ENCODE data around the gene PHOX2A. TPM values are rescaled to one million over a fixed set of nuclear protein-coding genes. Genes with fewer than 3 reads are reported as not detected.

The PHOX2A gene
- total RNA-seq, 1 donor from 2014 or later, result not detected

DNA sequence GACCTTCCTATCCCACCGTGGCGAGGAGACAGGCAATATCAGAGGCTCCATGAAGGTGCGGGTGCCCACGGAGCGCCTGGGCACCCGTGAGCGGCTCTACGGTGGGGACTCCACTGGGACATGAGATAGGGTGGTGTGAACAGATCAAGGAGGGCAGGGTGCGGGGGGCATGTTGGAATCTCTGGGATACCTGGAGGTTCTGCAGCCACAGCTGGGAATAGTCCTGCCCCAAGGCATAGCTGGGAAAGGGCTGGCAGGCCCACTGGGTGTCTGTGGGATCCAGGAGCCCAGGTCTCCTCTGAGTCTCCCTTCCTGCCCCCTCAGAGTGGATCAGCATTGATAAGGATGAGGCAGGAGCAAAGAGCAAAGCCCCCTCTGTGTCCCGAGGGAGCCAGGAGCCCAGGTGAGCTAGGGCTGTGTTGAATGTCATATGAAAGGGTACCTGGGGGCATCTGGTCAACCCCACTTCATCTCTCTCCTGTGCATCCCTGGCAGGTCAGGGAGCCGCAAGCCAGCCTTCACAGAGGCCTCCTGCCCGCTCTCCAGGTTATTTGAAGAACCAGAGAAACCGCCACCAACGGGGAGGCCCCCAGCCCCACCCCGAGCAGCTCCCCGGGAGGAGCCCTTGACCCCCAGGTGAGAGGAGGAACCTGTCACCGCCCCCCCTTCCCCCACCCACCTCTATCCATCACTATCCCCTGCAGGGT is 8.5 kb downstream of the PHOX2A start:
- DNase-seq (ENCODE audit: extremely low read depth, low read depth, low spot score), result no peak

DNA sequence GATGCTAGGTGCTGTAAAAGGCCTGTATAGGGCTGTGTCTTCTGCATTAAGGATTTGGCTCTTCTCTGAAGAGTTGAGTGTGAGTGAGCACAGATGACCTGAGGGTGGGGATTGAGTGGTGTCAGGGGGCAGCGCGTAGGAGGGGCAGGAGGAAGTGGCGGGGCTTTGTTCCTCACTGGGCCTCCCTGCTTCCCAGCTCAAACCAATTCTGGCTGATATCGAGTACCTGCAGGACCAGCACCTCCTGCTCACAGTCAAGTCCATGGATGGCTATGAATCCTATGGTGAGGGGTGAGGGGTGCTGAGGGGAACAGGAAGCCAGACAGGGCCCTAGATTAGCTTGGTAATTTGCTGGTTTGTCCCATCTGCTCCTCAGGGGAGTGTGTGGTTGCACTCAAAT is 9.1 kb downstream of the PHOX2A start:
- DNase-seq (ENCODE audit: extremely low read depth, low read depth, low spot score), result no peak

DNA sequence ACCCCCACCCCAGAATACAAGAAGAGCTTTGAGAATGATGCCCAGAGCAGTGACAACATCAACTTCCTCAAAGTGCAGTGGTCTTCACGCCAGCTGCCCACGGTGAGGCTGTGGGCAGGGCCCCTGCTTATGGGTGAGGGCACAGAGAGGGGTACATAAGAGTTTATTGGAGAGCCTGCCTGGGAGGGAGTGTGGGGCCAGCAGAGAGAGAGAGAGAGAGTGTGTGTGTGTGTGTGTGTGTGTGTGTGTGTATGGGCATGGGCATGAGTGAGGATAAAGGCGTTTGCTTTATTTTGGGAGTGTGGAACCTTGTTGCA is 9.5 kb downstream of the PHOX2A start:
- no peak for DNase-seq (ENCODE audit: extremely low read depth, low read depth, low spot score)

DNA sequence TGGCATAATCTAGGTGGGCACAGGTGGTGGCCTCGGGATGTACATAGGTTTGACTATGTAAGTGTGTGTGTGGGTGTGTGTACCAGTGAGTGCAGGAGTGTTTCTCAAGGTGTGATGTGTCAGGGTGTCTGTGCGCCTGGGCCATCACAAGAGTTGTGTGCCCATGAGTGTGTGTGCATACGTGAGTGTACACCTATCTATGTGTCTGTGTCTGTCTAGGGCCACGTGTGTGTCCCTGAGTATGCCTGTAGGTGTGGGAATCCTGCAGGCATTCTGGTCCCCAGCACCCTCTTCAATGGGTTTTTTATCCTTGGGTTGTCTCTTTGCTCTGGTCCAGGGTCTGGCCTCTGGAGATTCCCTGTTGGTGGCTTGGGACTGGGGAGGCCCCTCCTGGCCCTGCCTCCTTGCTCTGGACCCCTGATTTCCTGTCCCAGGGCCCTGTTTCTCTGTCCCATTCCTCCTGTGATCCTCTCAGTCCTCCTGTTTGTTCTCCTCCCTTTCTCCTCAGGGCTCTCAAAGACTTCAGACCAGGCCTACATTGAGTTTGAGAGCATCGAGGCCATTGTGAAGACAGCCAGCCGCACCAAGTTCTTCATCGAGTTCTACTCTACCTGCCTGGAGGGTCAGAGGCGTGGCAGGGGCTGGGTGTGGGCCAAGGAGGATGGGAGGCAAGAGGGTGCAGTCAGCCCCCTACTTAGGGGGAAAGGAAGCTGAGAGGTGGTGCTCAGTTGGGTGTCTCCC is 10.0 kb downstream of the PHOX2A start:
- no peak for DNase-seq (ENCODE audit: extremely low read depth, low read depth, low spot score)

DNA sequence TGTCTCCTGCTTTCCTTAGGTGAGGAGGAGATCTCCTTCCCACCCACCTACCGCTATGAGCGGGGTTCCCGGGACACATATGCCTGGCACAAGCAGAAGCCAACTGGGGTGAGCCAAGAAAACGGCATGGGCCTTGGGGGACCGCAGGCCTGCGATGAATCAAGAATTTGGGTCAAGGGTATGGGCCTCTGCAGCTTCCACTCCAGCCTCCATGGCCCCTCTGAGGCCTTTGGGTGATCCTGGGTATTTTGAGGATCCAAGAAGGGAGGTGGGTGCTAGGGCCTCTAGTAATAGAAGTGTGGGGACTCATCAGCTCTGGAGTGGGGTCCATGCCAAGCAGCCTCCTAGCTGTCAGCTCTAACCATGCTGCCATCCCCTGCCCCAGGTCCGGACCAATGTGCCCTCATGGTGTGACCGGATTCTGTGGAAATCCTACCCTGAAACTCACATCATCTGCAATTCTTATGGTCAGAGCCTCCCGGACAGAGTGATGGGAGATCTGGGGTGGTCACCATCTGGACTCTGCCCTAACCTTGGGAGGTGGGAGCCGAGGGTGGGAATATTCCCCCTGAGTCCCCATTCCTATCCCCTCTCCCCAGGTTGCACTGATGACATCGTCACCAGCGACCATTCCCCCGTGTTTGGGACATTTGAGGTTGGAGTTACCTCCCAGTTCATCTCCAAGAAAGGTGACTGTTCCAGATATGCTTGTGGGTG is 10.8 kb downstream of the PHOX2A start:
- DNase-seq (ENCODE audit: extremely low read depth, low read depth, low spot score), result no peak

DNA sequence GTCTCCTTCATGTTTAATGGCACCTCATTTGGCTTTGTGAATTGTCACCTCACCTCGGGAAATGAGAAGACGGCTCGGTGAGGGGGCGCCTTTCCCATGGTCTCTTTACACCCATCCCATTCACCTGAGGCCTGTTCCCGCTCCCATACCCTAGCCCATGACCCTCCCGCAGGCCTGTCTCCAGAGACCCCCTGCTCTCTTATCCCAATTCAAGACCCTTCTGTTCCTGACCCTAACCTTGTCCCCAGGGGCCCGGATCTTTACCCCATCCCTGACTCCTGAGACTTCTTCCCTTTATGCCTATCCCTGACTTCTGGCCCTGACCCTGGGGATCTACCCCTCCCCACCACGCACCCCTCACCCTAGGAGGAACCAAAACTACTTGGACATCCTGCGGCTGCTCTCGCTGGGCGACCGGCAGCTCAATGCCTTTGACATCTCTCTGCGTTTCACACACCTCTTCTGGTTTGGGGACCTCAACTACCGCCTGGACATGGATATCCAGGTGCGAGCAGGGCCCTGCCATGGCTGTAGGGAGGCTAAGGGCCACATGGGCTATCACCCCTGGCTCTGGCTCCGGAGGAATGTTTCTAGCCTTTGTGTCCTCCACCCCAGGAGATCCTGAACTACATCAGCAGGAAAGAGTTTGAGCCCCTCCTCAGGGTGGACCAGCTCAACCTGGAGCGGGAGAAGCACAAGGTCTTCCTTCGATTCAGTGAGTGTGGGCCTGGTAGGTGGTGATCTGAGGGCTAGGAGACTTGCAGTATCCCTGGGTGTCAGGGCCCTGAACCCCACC is 11.5 kb downstream of the PHOX2A start:
- no peak for DNase-seq (ENCODE audit: extremely low read depth, low read depth, low spot score)

DNA sequence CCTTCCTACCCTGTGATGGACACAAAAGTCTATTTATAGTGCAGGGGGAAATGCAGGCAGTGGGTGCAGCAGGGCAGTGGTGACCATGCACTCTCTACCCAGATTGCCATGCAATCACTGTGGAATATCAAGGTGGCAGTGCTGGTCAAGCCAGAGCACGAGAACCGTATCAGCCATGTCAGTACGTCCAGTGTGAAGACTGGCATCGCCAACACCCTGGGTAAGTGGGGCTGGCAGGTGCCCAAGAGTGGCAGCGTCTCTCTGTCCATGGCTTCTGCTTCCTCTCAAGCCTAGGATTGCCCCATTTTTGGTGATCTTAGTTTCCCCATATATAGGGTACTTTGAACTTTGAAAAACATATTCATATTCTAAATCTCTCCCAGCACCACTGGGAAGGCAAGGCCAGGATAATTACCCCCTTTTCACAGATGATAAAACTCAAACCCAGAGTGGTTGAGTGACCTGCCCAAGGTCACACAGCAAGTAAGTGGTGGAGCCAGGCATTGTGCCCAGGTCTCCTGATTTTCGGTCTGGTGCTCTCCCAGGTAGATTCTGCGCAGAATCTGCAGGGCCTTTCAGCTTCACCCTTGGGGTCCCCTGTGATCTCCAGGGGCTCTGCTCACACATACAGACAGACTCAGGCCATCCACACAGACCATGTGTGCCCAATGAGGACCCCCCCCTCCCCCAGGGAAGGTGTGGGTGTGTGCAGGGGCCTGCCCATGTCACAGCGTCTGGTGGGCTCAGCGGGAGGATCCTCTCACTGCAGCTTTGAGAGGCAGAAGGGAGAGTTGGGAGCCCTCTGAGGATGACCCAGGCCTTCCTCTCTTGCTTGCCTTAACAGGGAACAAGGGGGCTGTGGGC is 12.3 kb downstream of the PHOX2A start:
- no peak for DNase-seq (ENCODE audit: extremely low read depth, low read depth, low spot score)

DNA sequence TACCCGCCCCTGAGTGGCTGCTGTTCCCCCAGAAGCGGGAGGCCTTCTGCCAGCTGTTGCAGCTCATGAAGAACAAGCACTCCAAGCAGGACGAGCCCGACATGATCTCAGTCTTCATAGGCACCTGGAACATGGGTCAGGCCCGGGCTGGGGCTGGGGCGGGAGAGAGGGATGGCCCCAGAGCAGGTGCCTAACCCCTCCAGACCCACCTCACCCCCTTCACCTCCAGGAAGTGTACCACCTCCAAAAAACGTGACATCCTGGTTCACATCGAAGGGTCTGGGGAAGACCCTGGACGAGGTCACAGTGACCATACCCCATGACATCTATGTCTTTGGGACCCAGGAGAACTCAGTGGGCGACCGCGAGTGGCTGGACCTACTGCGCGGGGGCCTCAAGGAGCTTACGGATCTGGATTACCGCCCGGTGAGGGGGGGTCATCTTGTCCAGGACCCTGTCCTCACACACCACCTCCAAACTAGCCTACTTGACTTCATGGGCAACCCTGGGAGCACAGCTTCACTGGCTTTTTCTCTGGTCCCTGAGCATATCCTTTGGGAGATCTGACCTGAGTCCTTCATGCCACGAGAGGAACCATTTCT is 13.1 kb downstream of the PHOX2A start:
- no peak for DNase-seq (ENCODE audit: extremely low read depth, low read depth, low spot score)

DNA sequence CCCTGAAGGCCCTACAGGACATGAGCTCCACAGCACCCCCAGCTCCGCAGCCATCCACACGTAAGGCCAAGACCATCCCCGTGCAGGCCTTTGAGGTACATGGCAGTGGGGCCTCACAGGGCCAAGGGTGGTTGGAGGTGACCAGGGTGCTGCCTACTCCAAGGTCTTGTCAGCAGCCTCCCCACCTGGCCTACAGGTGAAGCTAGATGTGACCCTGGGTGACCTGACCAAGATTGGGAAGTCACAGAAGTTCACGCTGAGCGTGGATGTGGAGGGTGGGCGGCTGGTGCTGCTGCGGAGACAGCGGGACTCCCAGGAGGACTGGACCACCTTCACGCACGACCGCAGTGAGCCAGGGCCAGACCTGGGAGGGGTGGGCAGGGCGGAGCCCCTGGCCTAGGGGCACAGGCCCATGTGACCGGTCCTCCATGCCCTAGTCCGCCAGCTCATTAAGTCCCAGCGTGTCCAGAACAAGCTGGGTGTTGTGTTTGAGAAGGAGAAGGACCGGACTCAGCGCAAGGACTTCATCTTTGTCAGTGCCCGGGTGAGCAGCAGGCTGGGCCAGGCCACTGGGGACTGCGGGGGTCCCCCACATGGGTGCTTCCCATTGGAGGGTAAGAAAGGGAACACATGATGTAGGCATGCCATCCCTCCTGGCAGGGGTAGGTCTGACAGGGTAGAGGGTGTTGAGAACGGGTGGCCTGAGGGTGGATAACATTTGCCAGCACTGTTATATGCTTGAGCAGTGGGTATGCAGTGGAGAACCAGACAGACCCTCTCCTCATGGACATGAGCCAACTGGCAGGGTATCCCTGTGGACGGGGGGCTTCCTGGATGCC is 13.8 kb downstream of the PHOX2A start:
- no peak for DNase-seq (ENCODE audit: extremely low read depth, low read depth, low spot score)

DNA sequence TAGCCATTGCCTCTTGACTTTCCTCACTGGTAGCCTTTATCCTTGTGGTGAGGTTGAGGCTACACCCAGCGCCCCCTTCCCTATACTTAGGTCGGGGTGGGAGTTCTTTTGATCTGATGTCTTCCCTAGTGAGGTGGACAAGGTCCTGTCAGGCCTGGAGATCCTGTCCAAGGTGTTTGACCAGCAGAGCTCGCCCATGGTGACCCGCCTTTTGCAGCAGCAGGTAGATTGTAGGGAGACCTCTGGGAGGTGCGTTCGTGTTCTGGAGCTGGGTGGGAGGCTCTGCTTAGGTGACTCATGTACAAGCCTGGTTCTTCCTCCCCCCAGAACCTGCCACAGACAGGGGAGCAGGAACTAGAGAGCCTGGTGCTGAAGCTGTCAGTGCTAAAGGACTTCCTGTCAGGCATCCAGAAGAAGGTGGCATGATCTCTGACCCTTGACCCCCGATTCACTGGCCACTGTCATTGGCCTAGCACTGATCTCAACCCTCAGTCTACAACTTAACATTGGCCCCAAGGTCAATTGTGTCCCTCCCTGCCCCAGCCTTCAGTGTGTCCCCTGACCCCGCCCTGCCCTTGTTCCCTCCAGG is 14.5 kb downstream of the PHOX2A start:
- no peak for DNase-seq (ENCODE audit: extremely low read depth, low read depth, low spot score)

DNA sequence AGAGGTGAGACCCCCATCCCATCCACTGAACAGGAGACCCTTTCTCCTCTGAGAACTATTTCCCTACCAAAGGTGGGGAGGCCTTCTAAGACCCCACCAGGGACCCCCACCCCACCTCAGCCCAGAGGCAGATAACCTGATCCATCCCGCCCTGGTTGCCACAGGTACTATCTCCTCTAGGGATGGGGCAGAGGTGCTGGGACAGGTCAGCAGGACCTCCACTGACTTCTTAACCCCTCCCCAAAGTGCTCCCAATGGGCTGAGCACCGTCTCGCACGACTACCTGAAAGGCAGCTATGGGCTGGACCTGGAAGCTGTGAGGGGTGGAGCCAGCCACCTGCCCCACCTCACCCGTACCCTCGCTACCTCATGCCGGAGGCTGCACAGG is 15.1 kb downstream of the PHOX2A start:
- no peak for DNase-seq (ENCODE audit: extremely low read depth, low read depth, low spot score)

DNA sequence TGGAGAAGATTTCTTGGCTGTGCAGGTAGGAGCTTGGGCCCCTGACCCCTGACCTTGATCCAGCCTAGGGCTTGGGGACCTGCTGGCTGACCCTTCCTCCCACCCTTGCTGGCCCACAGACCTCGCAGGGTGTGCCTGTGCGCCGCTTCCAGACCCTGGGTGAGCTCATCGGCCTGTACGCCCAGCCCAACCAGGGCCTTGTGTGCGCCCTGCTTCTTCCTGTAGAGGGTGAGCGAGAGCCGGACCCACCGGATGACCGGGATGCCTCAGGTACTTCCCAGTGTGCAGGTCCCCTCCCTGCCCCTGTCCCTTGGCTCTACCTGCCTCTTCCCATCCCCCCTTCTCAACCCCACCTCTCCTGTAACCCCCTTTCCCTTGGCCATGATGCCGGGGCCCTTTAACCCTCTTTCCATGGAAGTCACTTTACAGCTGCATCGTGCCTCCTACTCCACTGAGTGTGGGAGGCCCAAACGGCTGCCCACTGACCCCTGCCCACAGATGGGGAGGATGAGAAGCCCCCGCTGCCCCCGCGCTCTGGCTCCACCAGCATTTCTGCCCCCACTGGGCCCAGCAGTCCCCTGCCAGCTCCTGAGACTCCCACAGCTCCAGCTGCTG is 15.6 kb downstream of the PHOX2A start:
- DNase-seq (ENCODE audit: extremely low read depth, low read depth, low spot score), result no peak

DNA sequence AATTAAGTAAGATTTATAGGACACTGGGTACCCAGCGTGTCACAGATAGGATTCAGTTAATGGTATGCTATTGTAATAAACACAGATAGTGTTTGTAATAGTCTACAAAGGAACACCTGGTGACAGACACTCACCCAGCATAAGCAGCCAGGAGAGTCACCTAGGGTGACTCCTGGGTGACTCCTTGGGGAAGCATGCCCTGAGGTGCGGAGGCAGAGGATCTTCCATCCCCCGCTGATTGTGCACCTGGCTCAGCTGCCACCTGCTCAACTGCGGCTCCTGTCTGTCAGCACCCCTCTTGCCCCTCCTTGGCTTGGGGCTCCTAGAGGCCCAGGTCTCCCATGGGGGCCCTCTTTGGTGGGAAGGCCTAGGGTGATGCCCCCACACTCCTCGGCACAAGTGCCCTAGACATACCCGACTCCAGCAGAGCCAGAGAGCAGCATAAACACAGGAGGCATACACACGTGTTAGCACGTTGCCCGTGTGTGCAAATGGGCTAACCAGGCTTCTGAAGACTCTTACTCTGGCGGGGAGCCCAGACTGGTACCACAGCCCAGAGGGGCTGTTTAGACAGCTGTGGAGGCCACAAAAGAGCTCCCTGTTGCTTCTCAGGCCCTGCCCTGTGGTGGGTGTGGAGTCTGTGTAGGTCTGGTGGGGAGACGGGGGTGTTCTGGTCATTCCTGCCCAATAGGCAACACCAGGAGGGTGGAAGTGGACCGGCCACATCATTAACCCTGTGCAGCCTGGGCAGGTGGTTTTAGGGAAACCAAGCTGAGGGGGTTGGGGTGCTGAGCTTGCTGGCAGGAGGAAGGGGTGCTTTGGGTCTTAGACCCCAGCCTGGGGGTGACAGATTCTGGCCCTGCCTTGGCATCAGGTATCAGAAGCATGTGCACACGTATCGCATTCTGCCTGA is 16.4 kb downstream of the PHOX2A start:
- DNase-seq (ENCODE audit: extremely low read depth, low read depth, low spot score), result no peak

DNA sequence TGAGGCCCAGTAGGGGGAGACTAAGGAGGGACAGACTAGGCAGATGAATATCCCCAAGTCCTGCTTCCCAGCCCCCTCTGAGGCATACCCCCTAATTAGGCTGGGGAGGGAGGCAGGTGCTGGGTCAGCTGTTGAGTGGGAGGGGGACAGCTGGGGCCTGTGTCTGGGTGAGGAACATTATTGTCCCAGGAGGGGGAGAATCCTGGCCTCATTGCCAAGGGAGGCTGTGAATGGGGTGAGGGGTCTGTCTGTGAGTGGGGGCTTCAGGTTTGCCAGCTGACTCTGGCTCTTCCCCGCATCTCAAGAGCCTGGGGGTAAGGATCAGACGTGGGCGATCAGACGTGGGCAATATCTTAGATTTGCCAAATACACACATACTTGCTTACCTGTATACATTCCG is 17.3 kb downstream of the PHOX2A start:
- no peak for DNase-seq (ENCODE audit: extremely low read depth, low read depth, low spot score)

DNA sequence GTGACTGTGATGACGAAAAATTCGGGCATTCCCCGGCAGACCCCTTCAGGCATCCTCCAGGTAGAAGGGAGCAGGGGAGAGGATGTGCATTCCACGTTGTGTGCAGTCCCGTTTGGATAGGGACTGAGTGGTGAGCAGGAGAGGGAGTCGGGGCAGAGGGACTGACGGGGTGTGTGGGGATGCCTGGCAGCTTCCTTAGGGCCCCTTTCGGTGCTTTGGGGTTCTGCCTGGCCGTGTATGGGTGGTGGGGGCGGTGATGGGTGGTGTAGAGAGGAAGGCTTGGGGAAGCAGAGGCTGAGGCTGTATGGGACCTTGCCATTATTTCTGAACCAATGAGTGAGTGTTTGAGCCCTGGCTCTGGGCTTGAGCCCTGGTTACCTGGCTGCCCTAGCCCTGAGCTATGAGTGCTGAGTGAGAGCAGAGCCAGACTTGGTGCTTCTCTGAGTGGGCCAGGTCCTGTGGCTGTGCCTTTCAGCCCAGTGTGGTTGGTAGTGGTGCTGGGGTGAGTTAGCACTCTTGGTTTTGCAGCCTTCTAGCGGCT is 18.5 kb downstream of the PHOX2A start:
- no peak for DNase-seq (ENCODE audit: extremely low read depth, low read depth, low spot score)

DNA sequence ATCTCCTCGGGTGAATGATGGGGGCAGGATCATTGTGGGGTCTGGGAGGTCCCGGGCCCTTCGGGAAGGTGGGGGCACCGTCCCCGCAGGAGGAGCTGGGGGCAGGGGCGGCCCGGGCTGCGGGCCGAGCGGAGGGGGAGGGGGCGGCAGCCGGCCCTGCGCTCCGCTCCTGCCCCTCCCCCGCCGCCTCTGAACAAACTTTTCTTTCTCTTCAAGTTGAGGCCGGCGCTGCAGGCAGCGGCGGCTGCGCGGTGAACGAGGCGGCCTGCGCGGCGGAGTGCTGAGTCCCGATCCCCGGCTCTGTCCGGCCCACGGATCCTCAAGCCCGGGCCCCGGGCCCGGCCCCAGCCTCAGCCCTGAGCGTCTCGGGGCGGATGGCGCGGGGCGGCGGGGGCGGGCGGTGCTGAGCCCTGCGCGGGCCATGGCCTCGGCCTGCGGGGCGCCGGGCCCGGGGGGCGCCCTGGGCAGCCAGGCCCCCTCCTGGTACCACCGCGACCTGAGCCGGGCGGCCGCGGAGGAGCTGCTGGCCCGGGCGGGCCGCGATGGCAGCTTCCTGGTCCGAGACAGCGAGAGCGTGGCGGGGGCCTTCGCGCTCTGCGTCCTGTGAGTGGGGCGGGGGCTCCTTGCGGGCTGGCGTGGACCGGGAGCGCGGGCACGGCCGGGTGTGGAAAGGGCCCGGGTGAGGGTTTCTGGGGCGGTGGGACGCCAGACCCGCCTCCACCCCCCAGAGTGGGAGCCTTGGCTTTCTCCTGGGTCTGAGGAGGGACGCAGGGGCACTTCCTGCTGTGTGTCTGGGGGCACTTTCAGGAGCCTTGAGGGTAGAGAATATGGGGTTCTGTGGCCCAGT is 19.2 kb downstream of the PHOX2A start, which contains the start of gene INPPL1:
TSS of gene INPPL1 (plus strand) at position 204 of the 847 bp plus-strand sequence. CDS start at position 422, 218 bp downstream.
- DNase-seq (ENCODE audit: extremely low read depth, low read depth, low spot score), result no peak
